Measurements from ENCODE around the gene GBP2. TPM values are rescaled to one million over a fixed set of nuclear protein-coding genes. Genes with fewer than 3 reads are reported as not detected.
"Not testable (repeated sequence)": the region's sequence is repeated elsewhere in the genome, so short reads cannot be mapped to it uniquely, and the experiment has no call there.

Gene GBP2
- total and polyA plus RNA-seq, 2 donors (not counting 3 experiments of a cell fraction or from before 2014, with no cell fraction given) = 13.1 to 30.2 TPM

GRCh38 chr1:89126602-89127565 lies 970 bp upstream of the GBP2 start:
- H3K9me3 ChIP-seq (replicated peaks; ENCODE audit: control insufficient read depth, insufficient read depth, low read length); H3K79me2 ChIP-seq (ENCODE audit: control insufficient read depth, insufficient read depth, low read length); H3K9ac ChIP-seq (replicated peaks; ENCODE audit: extremely low read depth, insufficient read depth, low read length); FAIRE-seq; H3K4me2 ChIP-seq (ENCODE audit: insufficient read depth, low read length); BruUV-seq (replicated peaks); H3K4me3 ChIP-seq (replicated peaks in 1 of 3; ENCODE audit: insufficient read depth in 1 of 3, low read depth in 1 of 3, low read length in 3 of 3); H3K36me3 ChIP-seq (ENCODE audit: control insufficient read depth in 2 of 2, extremely low read depth in 1 of 2, insufficient read depth in 2 of 2, low read length in 2 of 2); H3K27me3 ChIP-seq (ENCODE audit: control insufficient read depth in 2 of 2, insufficient read depth in 2 of 2, low read length in 2 of 2); dilution Hi-C loops (cut with MboI; ENCODE audit: extremely low pct_ligation_motif_present, low sequenced_read_pairs); DNase-seq (ENCODE audit: low read depth, low spot score); H3K9me1 ChIP-seq (replicated peaks; ENCODE audit: control insufficient read depth, extremely low read depth, insufficient read depth, low read length); H4K20me1 ChIP-seq (replicated peaks; ENCODE audit: control insufficient read depth, extremely low read depth, insufficient read depth, low read length): not testable (repeated sequence)
- intact Hi-C loops (cut with micrococcal nuclease) = loop anchor here (2.0 kb wide), 1 partner anchor 62 kb away; the partner anchor contains the start of gene GBP1
- H2AFZ ChIP-seq (ENCODE audit: low read depth, low read length) = peak overlapping the region; percentile 44
- CTCF ChIA-PET = interaction anchor here (1.3 to 3.8 kb wide), 2 partner anchors 41 to 129 kb away, joined by 4 to 18 read pairs; no protein-coding TSS in a partner anchor
- H3K27ac ChIP-seq (ENCODE audit: insufficient read depth, low read depth, low read length) = peak overlapping the region; percentile 65
- POLR2A ChIA-PET = interaction anchor here (0.7 kb wide), 1 partner anchor 148 kb away, joined by 3 read pairs; no protein-coding TSS in a partner anchor
- peaks cover 30% of the 10 kb centered on the region for H3K4me1 ChIP-seq (ENCODE audit: control insufficient read depth, extremely low read depth, insufficient read depth, low read length)

GRCh38 chr1:89125240-89125912 lies 538 bp downstream of the GBP2 start:
- Histone ChIP-seq H3K27ac (ENCODE audit: insufficient read depth, low read depth, low read length) (peak overlapping the region; percentile 65), H4K20me1 (replicated peaks; ENCODE audit: control insufficient read depth, extremely low read depth, insufficient read depth, low read length) (no peaks in the 10 kb centered on the region), H3K4me2 (ENCODE audit: insufficient read depth, low read length) (peak overlapping the region; percentile 100), H3K9me3 (replicated peaks; ENCODE audit: control insufficient read depth, insufficient read depth, low read length) (no peaks in the 10 kb centered on the region), H3K27me3 (ENCODE audit: control insufficient read depth in 2 of 2, insufficient read depth in 2 of 2, low read length in 2 of 2) (no peaks in the 10 kb centered on the region), H3K9ac (replicated peaks; ENCODE audit: extremely low read depth, insufficient read depth, low read length) (peak overlapping the region; percentile 68), H3K79me2 (ENCODE audit: control insufficient read depth, insufficient read depth, low read length) (no peaks in the 10 kb centered on the region), H2AFZ (ENCODE audit: low read depth, low read length) (peak overlapping the region; percentile 99), H3K4me1 (ENCODE audit: control insufficient read depth, extremely low read depth, insufficient read depth, low read length) (peaks cover 30% of the 10 kb centered on the region), H3K9me1 (replicated peaks; ENCODE audit: control insufficient read depth, extremely low read depth, insufficient read depth, low read length) (no peaks in the 10 kb centered on the region), H3K4me3 (replicated peaks in 1 of 3; ENCODE audit: insufficient read depth in 1 of 3, low read depth in 1 of 3, low read length in 3 of 3) (peak overlapping the region; percentile 46 to 92 (median 89)), H3K36me3 (ENCODE audit: control insufficient read depth in 2 of 2, extremely low read depth in 1 of 2, insufficient read depth in 2 of 2, low read length in 2 of 2) (peaks cover 0 to 2% of the 10 kb centered on the region in 2 experiments)
- intact Hi-C loops (cut with micrococcal nuclease) = loop anchor here (2.0 kb wide), 1 partner anchor 103 kb away; the partner anchor contains the start of gene GBP3
- DNase-seq (ENCODE audit: low read depth, low spot score) (peak; percentile 60), FAIRE-seq (peak; percentile 8)
- TF ChIP-seq GATA2 (IDR thresholded peaks at IDR 0.05; ENCODE audit: insufficient read depth, insufficient read length, low read depth, low read length) (no peak), CTCF (IDR thresholded peaks at IDR 0.05; ENCODE audit: extremely low read depth in 1 of 2, insufficient read depth in 1 of 2, low read depth in 1 of 2, low read length in 2 of 2) (no peak), MYC (IDR thresholded peaks at IDR 0.05; ENCODE audit: low read depth, low read length) (no peak), FOS (IDR thresholded peaks at IDR 0.05; ENCODE audit: borderline replicate concordance, insufficient read depth, low read length) (no peak), EZH2 (IDR thresholded peaks at IDR 0.05; ENCODE audit: borderline replicate concordance, low read depth, low read length, severe bottlenecking) (no peak), POLR2AphosphoS5 (IDR thresholded peaks at IDR 0.05; ENCODE audit: insufficient read depth, low read depth, low read length) (no peak), JUN (IDR thresholded peaks at IDR 0.05; ENCODE audit: borderline replicate concordance, insufficient read depth, insufficient read length, low read depth) (no peak), MAX (IDR thresholded peaks at IDR 0.05; ENCODE audit: insufficient read depth, insufficient read length) (no peak), POLR2A (IDR thresholded peaks at IDR 0.05; ENCODE audit: low read depth, low read length) (no peak)
- TSS peak; percentile 63 for BruUV-seq (replicated peaks)
- dilution Hi-C loops (cut with MboI; ENCODE audit: extremely low pct_ligation_motif_present, low sequenced_read_pairs) = no loop called here
- CTCF ChIA-PET = interaction anchor here (1.3 to 3.8 kb wide), 2 partner anchors 40 to 128 kb away, joined by 4 to 18 read pairs; no protein-coding TSS in a partner anchor
- POLR2A ChIA-PET = no interaction called here
